Hepatocyte (in vitro differentiated cells): ENCODE data around the gene LRRC37A2.
"Not testable (repeated sequence)": the region's sequence is repeated elsewhere in the genome, so short reads cannot be mapped to it uniquely, and the experiment has no call there.

Experiments used
- EZH2 ChIP-seq: fragments of 200-600 bp; sonication (generic); IDR thresholded peaks from 2 replicates; pipeline ENCODE4 v1.6.1; 2016; ENCODE audit warnings: antibody characterized with exemption, mild to moderate bottlenecking, borderline replicate concordance
- EZH2phosphoT487 ChIP-seq: fragments of 200-600 bp; sonication (generic); IDR thresholded peaks from one replicate; pipeline ENCODE4 v1.6.1; 2018; ENCODE audit warnings: antibody characterized with exemption, mild to moderate bottlenecking, low read depth, moderate library complexity; ENCODE audit not compliant: unreplicated experiment, severe bottlenecking
- TF ChIP-seq, protein P1 (sequence below): fragments of 200-600 bp; sonication (generic); IDR thresholded peaks from 2 replicates; pipeline ENCODE4 v1.5.1; 2016; ENCODE audit warnings: antibody characterized with exemption, mild to moderate bottlenecking; ENCODE audit not compliant: poor library complexity

DNA sequence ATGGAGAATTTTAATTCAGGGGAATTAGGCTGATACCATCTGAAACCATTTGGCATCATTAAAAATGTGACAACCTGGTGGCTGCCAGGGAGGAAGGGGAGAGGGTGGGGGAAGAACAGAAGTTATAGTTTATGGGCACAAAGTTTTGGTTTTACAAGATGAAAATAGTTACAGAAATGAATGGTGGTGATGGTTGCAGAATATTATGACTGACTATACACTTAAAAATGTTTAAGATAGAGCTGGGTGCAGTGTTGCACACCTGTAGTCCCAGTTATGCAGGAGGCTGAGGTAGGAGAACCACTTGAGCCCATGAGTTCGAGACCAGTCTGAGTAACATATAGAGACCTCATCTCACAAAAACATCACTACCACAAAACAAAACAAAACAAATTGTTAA lies 54.7 kb downstream of the LRRC37A2 start:
- TF ChIP-seq EZH2, EZH2phosphoT487: not testable (repeated sequence)
- TF ChIP-seq, protein P1, sequence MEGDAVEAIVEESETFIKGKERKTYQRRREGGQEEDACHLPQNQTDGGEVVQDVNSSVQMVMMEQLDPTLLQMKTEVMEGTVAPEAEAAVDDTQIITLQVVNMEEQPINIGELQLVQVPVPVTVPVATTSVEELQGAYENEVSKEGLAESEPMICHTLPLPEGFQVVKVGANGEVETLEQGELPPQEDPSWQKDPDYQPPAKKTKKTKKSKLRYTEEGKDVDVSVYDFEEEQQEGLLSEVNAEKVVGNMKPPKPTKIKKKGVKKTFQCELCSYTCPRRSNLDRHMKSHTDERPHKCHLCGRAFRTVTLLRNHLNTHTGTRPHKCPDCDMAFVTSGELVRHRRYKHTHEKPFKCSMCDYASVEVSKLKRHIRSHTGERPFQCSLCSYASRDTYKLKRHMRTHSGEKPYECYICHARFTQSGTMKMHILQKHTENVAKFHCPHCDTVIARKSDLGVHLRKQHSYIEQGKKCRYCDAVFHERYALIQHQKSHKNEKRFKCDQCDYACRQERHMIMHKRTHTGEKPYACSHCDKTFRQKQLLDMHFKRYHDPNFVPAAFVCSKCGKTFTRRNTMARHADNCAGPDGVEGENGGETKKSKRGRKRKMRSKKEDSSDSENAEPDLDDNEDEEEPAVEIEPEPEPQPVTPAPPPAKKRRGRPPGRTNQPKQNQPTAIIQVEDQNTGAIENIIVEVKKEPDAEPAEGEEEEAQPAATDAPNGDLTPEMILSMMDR, result not testable (repeated sequence)
